Gastrocnemius medialis (tissue), 4 donors: ENCODE results near the gene BTLA. TPM values are rescaled to one million over a fixed set of nuclear protein-coding genes. Genes with fewer than 3 reads are reported as not detected.

Experiments used
- ATAC-seq, 2 donors: fragments of 150-250 bp; one replicate each; pipeline ENCODE4 v1.9.1; 2016
- DNase-seq, 2 donors: peaks; one replicate each; pipeline ENCODE4 v3.0.0-alpha.2; 2019
- H3K27ac ChIP-seq, 4 donors: fragments of 200-600 bp; sonication (generic); 1 replicate in 1 of 4; 2 replicates in 3 of 4; pipeline ENCODE4 v1.5.1; 2016 to 2018; ENCODE audit warnings: mild to moderate bottlenecking in 2 of 4, moderate library complexity in 1 of 4
- H3K27me3 ChIP-seq, 3 donors: fragments of 200-600 bp; sonication (generic) in 2 of 3; 1 replicate in 1 of 3; 2 replicates in 2 of 3; pipeline versions ENCODE4 v1.5.1 to v1.6.0; 2016 to 2019; ENCODE audit warnings: mild to moderate bottlenecking in 1 of 3, moderate library complexity in 1 of 3
- H3K36me3 ChIP-seq, 2 donors: fragments of 200-600 bp; sonication (generic) in 1 of 2; one replicate each; pipeline ENCODE4 v1.5.1; 2017 to 2018
- H3K4me1 ChIP-seq, 2 donors: fragments of 200-600 bp; sonication (generic) in 1 of 2; one replicate each; pipeline ENCODE4 v1.5.1; 2016 to 2017; ENCODE audit warnings: mild to moderate bottlenecking in 2 of 2
- H3K4me3 ChIP-seq, 4 donors: fragments of 200-600 bp; sonication (generic) in 3 of 4; 1 replicate in 1 of 4; 2 replicates in 3 of 4; pipeline ENCODE4 v1.5.1; 2016 to 2019; ENCODE audit warnings: mild to moderate bottlenecking in 2 of 4
- H3K9me3 ChIP-seq, 3 donors: fragments of 200-600 bp; sonication (generic) in 2 of 3; 1 replicate in 1 of 3; 2 replicates in 2 of 3; pipeline ENCODE4 v1.5.1; 2016 to 2019
- POLR2A ChIP-seq, 2 donors: fragments of 450-650 bp; IDR thresholded peaks; one replicate each; pipeline ENCODE4 v1.6.1; 2017; ENCODE audit warnings: antibody characterized with exemption in 2 of 2, mild to moderate bottlenecking in 2 of 2, moderate library complexity in 2 of 2
- in situ Hi-C, 4 donors: fragments of 200-750 bp; cut with MboI; loops; one replicate each; pipeline versions ENCODE4 v1.15.0 to v1.8.0; 2017; ENCODE audit warnings: low sequenced_read_pairs in 4 of 4
- intact Hi-C: fragments of 100-400 bp; cut with DNase I; formaldehyde crosslinking; loops from one replicate; pipeline ENCODE4 v1.15.1; 2023; ENCODE audit warnings: low total_unique reads
- total RNA-seq, 4 donors: library from RNA; depleted of rRNA; stranded (reverse); fragments of >200 nt; gene quantifications; one replicate each; pipeline versions ENCODE4 v1.1.0 to v1.2.3, GENCODE V29; 2016
- TF ChIP-seq, protein P1 (sequence below), 5 experiments: fragments of 450-650 bp in 3 of 5; fragments of 200-600 bp in 2 of 5; sonication (generic) in 2 of 5; IDR thresholded peaks in 4 of 5; conservative IDR thresholded peaks in 1 of 5; 1 replicate in 4 of 5; 2 replicates in 1 of 5; pipeline ENCODE4 v1.5.1; 2016 to 2019; ENCODE audit warnings: antibody characterized with exemption in 5 of 5, mild to moderate bottlenecking in 3 of 5, moderate library complexity in 3 of 5

The BTLA gene
- total RNA-seq, 4 donors from 2014 or later = not detected

DNA sequence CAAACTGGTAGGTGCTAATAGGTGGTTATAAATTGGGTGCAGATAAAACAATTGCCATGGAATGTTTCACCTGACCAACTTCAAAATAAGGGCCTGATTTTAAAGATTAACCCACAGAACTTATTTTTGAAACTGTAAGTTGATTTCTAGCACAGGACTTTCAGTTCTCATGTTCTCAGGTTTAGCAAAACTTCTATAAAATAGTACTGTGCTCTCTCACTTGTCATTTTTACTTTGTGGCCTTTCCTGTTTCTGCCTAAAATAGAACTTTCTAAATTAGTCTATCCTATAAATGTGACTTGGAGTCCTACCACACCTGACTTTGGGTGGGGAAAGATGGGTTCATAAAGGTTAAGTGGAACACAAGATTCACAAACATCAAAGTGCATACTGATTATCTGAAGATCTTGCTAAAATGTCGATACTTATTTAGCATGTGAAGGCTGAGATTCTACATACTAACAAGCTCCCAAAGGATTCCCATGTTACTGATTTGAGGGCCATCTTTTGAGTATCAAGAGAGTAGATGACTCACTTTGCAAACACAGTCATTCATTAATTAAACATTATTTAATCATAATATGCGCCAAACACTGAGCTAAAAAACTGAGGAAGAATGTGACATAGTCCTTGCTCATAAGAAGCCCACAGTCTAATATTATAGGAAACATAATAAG lies 38.6 kb downstream of the BTLA start:
- DNase-seq (no peak), ATAC-seq (no peak)
- H3K27ac ChIP-seq = no peak overlapping the region
- no peaks in the 10 kb centered on the region for H3K27me3 ChIP-seq
- no peak overlapping the region for H3K4me3 ChIP-seq
- no peaks in the 10 kb centered on the region for H3K9me3 ChIP-seq
- H3K36me3 ChIP-seq = no peaks in the 10 kb centered on the region
- intact Hi-C loops (no loop called here), in situ Hi-C loops (no loop called here)
- no peak for TF ChIP-seq POLR2A (IDR thresholded peaks at IDR 0.05)
- TF ChIP-seq, protein P1, sequence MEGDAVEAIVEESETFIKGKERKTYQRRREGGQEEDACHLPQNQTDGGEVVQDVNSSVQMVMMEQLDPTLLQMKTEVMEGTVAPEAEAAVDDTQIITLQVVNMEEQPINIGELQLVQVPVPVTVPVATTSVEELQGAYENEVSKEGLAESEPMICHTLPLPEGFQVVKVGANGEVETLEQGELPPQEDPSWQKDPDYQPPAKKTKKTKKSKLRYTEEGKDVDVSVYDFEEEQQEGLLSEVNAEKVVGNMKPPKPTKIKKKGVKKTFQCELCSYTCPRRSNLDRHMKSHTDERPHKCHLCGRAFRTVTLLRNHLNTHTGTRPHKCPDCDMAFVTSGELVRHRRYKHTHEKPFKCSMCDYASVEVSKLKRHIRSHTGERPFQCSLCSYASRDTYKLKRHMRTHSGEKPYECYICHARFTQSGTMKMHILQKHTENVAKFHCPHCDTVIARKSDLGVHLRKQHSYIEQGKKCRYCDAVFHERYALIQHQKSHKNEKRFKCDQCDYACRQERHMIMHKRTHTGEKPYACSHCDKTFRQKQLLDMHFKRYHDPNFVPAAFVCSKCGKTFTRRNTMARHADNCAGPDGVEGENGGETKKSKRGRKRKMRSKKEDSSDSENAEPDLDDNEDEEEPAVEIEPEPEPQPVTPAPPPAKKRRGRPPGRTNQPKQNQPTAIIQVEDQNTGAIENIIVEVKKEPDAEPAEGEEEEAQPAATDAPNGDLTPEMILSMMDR (IDR thresholded peaks at IDR 0.05 in 4 of 5, conservative IDR thresholded peaks at IDR 0.05 in 1 of 5) = no peak
- no peaks in the 10 kb centered on the region for H3K4me1 ChIP-seq

DNA sequence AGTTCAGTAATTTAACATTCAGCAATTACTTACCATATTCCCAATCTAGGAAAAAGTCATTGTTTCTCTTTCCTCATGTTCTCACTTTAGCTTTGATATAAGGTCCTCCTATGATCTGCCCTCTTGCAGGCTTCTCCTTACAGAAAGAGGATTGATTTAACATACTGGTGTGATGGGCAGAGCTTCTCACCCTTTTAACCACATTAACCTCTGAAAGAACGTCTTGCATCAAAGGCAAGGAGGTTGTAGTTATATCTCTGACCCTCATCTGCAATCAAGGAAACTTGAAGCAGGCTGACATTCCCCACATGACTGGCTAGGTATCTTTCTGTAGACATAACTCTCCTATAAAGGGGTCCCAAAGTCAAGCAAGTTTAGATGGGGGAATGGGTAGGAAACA lies 39.5 kb downstream of the BTLA start:
- DNase-seq = no peak
- no peaks in the 10 kb centered on the region for H3K27me3 ChIP-seq
- no peaks in the 10 kb centered on the region for H3K9me3 ChIP-seq
- no peak overlapping the region for H3K4me3 ChIP-seq
- no peak overlapping the region for H3K27ac ChIP-seq
- H3K36me3 ChIP-seq = no peaks in the 10 kb centered on the region
- TF ChIP-seq, protein P1 (IDR thresholded peaks at IDR 0.05 in 4 of 5, conservative IDR thresholded peaks at IDR 0.05 in 1 of 5) = no peak
- no peak for TF ChIP-seq POLR2A (IDR thresholded peaks at IDR 0.05)
- intact Hi-C loops (no loop called here), in situ Hi-C loops (no loop called here)
- ATAC-seq = no peak
- no peaks in the 10 kb centered on the region for H3K4me1 ChIP-seq

DNA sequence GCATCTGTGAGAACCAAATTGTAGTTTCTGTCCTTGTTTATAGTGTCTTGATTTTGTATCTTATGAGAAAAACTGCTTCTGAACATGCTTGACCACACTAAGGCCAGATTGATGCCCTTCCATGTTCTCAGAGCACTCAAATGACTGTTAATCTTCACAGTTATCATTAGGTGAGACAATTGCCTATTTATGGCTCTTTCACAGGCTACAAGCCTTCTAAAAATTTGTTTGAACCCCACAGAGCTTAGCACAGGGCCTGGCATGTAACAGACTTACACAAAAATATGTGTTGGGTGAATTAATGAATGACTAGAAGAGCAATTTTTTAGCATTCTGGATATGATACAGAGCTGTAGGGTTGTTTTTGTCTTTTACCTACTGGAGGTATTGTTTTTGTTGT lies 43.1 kb downstream of the BTLA start:
- Histone ChIP-seq H3K9me3 (no peaks in the 10 kb centered on the region), H3K4me1 (no peaks in the 10 kb centered on the region), H3K4me3 (no peak overlapping the region), H3K27me3 (no peaks in the 10 kb centered on the region), H3K27ac (no peak overlapping the region), H3K36me3 (no peaks in the 10 kb centered on the region)
- no peak for DNase-seq
- in situ Hi-C loops (no loop called here), intact Hi-C loops (no loop called here)
- TF ChIP-seq POLR2A (IDR thresholded peaks at IDR 0.05) = no peak
- TF ChIP-seq, protein P1 (IDR thresholded peaks at IDR 0.05 in 4 of 5, conservative IDR thresholded peaks at IDR 0.05 in 1 of 5) = no peak
- ATAC-seq = no peak

DNA sequence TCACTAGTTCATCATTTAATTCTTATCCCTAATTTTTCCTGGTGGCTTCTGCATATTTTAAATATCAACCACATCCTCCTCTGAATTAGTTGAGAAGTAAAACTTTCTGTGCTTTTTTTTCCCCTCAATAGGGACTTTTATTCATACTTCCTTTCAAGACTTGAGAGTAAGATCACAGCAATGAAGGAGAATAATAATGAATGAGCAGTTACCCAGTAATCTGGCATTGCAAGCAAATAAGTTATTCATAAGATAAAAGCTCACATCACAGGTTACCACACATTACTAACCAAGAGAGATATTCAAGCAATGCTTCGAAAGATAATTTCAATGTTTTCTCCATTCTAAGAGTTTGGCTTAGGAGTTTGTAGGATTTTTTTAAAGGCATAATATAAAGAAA lies 50.3 kb downstream of the BTLA start:
- no peaks in the 10 kb centered on the region for H3K36me3 ChIP-seq
- DNase-seq = no peak

More for the DNA sequence above, 50.3 kb downstream of the BTLA start:
- no peaks in the 10 kb centered on the region for H3K27me3 ChIP-seq
- H3K9me3 ChIP-seq = no peaks in the 10 kb centered on the region
- in situ Hi-C loops (no loop called here), intact Hi-C loops (no loop called here)
- TF ChIP-seq, protein P1 (IDR thresholded peaks at IDR 0.05 in 4 of 5, conservative IDR thresholded peaks at IDR 0.05 in 1 of 5) = no peak
- TF ChIP-seq POLR2A (IDR thresholded peaks at IDR 0.05) = no peak
- H3K4me3 ChIP-seq = no peak overlapping the region
- no peak for ATAC-seq
- H3K4me1 ChIP-seq = no peaks in the 10 kb centered on the region
- no peak overlapping the region for H3K27ac ChIP-seq
